T1000 (cell line): Measurements from ENCODE around the gene ZNF410.
A peak's percentile ranks its signal among the peaks of the same experiment; 100 is the strongest.
"Not testable (repeated sequence)": the region's sequence is repeated elsewhere in the genome, so short reads cannot be mapped to it uniquely, and the experiment has no call there.

Experiments
- DNase-seq: peaks from one replicate; lab custom pipeline; 2025; ENCODE audit warnings: mixed read lengths; lab: John Stamatoyannopoulos, UW

Gene ZNF410

GRCh38 chr14:73887694-73888459 is 1.2 kb downstream of the ZNF410 start:
- no peak for DNase-seq

- DNase-seq, result no peak
Measured at GRCh38 chr14:73888460-73888725, 1.7 kb downstream of the ZNF410 start.

DNA sequence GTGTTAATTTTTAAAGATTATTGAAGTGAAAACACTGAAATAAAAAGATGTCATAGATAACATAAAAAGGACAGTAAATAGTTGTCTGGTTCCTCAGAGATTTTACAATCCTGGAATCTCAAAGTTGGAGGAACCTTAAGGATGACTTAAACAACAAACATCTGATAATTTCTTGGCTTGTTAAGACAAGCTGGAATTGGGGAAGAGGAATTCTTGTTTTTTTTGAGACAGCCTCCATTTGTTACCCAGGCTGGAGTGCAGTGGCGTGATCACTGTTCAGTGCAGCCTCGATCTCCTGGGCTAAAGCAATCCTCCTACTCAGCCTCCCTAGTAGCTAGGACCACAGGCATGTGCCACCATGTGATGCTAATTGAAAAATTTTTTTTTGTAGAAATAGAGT is 2.3 kb downstream of the ZNF410 start:
- DNase-seq, result no peak

GRCh38 chr14:73889376-73889775 is 2.7 kb downstream of the ZNF410 start:
- no peak for DNase-seq

- not testable (repeated sequence) for DNase-seq
Measured at GRCh38 chr14:73894180-73894687, 7.6 kb downstream of the ZNF410 start.

DNA sequence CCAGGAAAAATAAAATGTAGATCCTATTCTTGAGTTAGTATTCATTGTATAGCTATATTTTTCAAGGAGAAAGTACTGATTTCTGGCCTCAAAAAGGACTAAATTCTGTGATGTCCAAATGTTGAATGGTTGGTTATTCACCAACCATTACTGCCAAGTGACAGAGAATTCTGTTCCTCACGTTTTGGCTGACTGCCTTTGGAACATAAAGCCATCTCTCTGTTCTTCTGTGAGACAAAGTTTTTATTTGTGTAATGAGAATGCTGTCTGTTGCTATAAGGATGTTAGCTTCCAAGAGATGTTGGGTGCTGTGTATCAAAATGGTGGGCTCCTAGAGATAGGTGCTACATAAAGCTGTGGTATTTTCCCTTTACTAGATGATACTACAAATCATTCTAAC is 9.3 kb downstream of the ZNF410 start:
- no peak for DNase-seq

- DNase-seq, result no peak
Measured at GRCh38 chr14:73896521-73896920, 9.9 kb downstream of the ZNF410 start.

DNA sequence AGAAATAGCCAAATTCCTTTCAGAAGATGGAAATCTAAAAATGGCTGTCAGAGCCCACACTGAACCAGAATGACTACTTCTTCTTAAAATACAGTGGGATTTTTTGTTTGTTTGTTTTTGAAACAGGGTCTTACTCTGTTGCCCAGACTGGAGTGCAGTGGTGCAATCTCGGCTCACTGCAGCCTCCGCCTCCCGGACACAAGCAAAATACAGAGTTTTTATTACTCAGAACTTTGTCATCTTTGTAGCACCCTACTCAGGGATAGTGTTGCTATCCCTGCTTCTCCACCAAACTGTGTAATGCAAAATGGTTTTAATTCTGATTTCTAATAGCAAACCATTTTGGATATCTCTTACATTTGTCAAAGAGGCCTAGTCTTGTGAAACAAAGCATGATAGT is 16.4 kb downstream of the ZNF410 start:
- DNase-seq, result no peak

DNA sequence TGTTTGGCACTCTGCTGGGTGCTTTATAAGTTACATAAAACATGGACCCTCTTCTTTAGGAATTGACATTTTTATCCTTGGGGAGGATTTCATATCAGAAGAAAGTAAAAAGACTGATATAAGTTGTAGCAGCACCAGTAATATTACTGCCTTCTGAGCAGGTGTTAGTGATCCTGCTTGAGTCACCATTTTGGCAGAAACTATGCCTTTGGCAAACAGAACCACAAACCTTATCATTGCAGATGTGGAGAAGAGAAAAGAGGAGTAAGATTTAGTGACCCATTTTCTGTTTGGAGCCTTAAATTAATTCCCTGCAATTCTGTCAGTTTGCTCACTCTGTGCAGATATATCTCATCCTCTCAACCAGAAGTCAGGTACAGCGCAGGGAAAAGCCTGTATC is 23.0 kb downstream of the ZNF410 start:
- no peak for DNase-seq

DNA sequence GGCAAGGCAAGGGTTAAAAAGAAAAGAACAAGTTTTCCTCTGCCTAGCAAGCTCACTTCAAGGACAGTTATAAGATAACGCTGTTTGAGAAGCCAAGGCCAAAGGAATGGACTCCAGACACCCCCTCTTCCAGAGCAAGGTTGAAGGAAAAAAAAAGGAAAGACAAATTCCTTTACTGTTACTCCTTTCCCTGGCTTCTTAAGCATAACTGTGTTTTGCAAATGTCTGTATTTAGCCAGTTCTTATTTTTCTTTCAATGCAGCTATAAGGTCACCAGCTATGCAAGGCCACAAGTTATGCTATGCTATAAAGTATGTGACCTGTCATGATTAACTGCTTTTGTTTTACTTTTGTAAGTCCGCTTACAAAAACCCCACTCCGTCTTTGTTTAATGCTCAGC is 26.6 kb downstream of the ZNF410 start:
- no peak for DNase-seq

GRCh38 chr14:73916324-73916723 is 29.7 kb downstream of the ZNF410 start:
- DNase-seq, result no peak

DNA sequence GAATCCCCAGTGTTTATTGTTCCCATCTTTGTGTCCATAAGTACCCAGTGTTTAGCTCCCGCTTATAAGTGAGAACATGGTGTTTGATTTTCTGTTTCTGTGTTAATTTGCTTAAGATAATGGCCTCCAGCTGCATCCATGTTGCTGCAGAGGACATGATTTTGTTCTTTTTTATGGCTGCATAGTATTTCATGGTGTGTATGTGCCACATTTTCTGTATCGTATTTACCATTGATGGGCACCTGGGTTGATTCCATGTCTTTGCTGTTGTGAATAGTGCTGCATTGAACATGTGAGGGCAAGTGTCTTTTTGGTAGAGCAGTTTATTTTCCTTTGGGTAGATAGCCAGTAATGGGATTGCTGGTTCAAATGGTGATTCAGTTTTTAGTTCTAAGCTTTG is 32.8 kb downstream of the ZNF410 start:
- not testable (repeated sequence) for DNase-seq

- DNase-seq, result no peak
Measured at GRCh38 chr14:73924337-73924736, 37.7 kb downstream of the ZNF410 start.

DNA sequence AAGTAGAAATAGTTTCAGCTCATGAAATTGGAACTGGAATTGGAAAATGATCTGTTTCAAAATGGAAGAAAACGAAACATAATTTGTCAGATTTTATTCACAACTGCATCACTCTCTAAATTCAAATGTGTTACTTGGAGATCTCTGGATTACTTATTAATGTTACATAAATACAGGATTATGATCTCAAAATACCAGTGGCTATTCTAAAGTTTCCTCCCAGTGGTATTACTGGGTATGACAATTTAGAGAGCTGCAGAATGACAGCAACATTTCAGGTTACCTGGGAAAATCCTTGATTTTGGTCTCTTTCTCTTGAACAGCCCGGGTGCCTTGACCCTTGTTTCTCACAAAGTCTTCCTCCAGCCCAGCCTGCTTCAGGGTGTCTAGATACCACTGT is 49.0 kb downstream of the ZNF410 start:
- no peak for DNase-seq

- DNase-seq, result no peak
Measured at GRCh38 chr14:73936548-73936947, 49.9 kb downstream of the ZNF410 start.

DNA sequence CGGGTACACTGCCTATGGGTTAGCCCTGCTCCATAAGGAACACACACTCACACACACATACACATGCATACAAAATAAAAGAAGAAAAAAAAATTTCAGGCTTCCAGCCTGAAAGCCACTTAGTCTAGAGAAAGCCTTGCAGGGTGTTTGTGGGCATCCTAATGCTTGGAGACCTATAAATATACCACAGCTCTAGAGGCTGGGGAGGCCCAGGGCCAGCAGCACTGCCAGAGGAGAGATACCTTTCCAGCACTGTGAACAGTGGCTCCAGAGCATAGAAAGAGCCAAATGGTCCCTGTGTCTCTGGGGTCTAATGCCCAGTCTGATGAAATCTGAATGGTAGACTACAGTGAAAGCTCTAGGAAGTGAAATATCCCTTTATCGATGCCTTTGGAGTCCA is 50.4 kb downstream of the ZNF410 start:
- no peak for DNase-seq

GRCh38 chr14:73942180-73942579 is 55.5 kb downstream of the ZNF410 start:
- DNase-seq, result no peak

DNA sequence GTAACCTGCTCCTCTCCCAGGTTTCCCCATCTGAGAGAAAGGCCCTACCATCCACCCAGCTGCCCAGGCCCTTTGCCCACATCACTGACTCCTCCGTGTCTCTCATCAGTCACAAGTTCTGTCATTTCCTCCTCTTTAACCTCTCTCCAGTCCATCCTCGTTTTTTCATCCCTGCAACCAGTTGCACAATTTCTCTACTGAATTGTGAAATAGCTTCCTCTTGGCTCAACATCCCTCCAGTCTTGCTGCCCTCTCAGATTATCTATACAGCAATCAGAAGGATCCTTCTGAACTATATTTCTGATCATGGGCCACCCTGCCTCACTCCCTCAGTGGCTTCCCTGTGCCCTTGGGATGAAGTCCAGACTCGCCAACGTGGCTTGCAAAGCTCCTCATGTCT is 56.4 kb downstream of the ZNF410 start:
- DNase-seq, result no peak

DNA sequence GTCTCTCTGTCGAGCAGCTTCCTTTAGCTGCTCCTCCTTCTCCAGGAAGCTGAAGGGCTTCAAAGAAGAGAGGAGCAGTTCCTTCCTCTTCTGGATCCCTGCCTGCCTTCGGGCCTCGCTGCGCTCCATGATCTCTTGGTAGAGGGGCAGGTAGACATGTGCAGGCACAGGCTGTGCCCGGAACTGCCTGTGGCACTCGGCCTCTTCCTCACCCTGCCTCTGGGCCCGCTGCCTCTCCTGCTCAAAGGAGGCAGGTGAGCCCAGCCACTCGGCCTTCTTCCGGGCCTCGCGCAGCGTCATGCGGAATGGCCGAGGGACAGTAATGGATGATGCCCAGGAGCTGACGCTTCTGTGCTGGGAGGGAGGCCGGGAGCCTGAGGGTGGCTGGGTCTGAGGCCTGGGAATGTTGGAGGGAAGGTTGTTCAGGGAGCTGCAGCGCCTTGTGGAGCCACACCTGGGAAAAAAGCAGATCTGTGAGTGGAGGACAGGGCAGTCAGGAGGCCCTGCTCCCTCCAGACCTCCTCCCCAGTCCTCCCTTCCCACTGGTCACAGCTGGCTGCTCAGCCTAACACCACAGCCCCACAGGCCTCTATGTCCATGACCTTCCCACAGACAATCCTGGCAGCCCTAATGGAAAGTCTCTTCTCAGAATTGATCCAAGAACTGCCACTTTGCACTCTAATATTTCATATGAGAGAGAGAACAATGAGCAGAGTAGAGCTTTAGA is 57.9 kb downstream of the ZNF410 start:
- no peak for DNase-seq

DNA sequence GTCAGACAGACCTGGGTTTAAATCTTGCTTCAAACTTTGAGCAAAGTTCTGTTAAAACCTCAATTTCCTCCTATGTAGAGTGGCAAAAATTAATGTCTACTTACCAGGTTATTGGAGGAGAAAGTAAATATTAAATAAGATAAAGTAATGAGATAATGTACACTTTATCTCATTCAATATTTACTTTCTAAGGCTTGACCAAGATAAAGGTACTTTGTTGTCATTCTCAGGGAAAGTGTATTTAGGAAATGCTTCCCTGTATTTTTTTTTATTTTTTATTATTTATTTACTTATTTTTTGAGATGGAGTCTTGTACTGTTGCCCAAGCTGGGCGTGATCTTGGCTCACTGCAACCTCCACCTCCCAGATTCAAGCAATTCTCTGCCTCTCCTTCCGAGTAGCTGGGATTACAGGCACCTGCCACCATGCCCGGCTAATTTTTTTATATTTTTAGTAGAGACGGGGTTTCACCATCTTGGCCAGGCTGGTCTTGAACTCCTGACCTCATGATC is 58.6 kb downstream of the ZNF410 start:
- no peak for DNase-seq

GRCh38 chr14:73949752-73950734 is 63.4 kb downstream of the ZNF410 start, which contains the start of the genes COQ6 and FAM161B:
Gene COQ6 (plus strand): TSS chr14:73950302. CDS start chr14:73950333, 31 bp downstream.
Gene FAM161B (minus strand): TSS chr14:73950094. CDS start chr14:73950026, 68 bp downstream.
- peak; percentile 95 for DNase-seq

DNA sequence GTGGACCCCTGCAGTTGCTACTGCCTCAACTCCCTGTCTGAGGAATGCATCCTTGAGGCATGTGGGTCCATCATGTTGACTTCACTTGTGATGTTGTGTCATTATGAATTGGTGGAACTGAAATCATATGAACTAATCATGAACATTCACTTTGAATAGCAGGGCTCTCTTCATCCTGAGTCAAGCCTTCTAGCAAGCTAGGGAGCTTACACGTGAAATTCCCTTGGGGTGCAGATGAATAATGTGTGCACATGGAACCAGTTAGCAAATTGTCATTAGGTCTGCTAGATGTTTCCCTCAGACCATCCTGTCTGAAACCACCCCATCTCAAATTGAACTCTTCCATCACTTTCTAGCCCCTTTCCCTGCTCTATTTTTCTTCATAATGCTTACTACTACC is 67.1 kb downstream of the ZNF410 start:
- DNase-seq, result no peak
